ENCODE measurements around the gene ATG7.
A peak's percentile ranks its signal among the peaks of the same experiment; 100 is the strongest.
"Not testable (repeated sequence)": the region's sequence is repeated elsewhere in the genome, so short reads cannot be mapped to it uniquely, and the experiment has no call there.

Gene ATG7

DNA sequence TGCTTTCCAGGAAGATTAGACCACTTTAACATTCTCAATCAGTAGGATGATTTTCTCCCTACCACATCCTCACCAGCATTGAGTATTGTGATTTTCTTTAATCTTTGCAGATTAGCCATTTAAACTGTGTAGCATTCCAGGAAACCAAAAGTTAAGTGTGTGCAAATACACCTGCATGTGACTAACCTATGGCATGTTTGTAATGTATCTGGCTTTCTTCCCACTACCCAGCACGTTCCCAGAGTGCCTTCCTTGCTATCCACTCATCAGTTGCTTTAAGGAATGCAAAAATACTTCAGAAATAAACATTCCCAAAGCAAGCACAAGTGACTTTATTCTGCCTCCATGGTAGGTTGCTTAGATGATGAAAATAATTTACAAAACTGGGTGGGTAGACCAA is 74.2 kb downstream of the ATG7 start:
- no peak overlapping the region for H3K4me2 ChIP-seq (ENCODE audit: insufficient read depth, low read length, poor library complexity, severe bottlenecking)

DNA sequence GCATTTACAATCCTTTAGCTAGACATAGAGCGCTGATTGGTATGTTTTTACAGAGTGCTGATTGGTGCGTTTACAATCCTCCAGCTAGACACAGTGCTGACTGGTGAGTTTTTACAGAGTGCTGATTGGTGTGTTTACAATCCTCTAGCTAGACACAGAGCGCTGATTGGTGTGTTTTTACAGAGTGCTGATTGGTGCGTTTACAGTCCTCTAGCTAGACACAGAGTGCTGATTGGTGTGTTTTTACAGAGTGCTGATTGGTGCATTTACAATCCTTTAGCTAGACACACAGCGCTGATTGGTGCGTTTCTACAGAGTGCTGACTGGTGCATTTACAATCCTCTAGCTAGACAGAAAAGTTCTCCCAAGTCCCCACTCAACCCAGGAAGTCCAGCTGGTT is 76.7 kb downstream of the ATG7 start:
- not testable (repeated sequence) for H2BK12ac ChIP-seq (ENCODE audit: low read length); DNase-seq (ENCODE audit: low spot score); H4K91ac ChIP-seq (ENCODE audit: low read depth, low read length, poor library complexity); H3K4me2 ChIP-seq (ENCODE audit: insufficient read depth, low read length, poor library complexity, severe bottlenecking); H2AK5ac ChIP-seq (ENCODE audit: low read depth, low read length); H3K27ac ChIP-seq (replicated peaks; ENCODE audit: low read length); H3K79me1 ChIP-seq (ENCODE audit: low read depth, low read length); H3K4me1 ChIP-seq (ENCODE audit: control insufficient read depth in 2 of 2, insufficient read depth in 1 of 2, low read depth in 1 of 2, low read length in 2 of 2); H4K8ac ChIP-seq (ENCODE audit: low read depth, low read length); H3K4ac ChIP-seq (ENCODE audit: low read length); H2BK15ac ChIP-seq (ENCODE audit: low read length); H3K4me3 ChIP-seq (ENCODE audit: low read length in 2 of 2); H2AFZ ChIP-seq (ENCODE audit: low read length); H3K18ac ChIP-seq (ENCODE audit: low read length); H3K9ac ChIP-seq (ENCODE audit: low read depth, low read length, poor library complexity); H2BK120ac ChIP-seq (ENCODE audit: low read depth, low read length); H2BK5ac ChIP-seq (ENCODE audit: low read length); H3K27me3 ChIP-seq (ENCODE audit: control insufficient read depth in 3 of 3, insufficient read depth in 3 of 3, low read depth in 1 of 3, low read length in 3 of 3); H3K14ac ChIP-seq (ENCODE audit: low read length); H3K23ac ChIP-seq (ENCODE audit: low read depth, low read length, poor library complexity)
- Histone ChIP-seq H3K36me3 (replicated peaks in 1 of 2; ENCODE audit: control insufficient read depth in 2 of 2, insufficient read depth in 2 of 2, low read length in 2 of 2) (peaks cover 0 to 24% of the 10 kb centered on the region in 2 donors), H3K9me3 (replicated peaks in 1 of 2; ENCODE audit: control insufficient read depth in 2 of 2, insufficient read depth in 1 of 2, low read depth in 1 of 2, low read length in 2 of 2) (peaks cover 0 to 13% of the 10 kb centered on the region in 2 donors)
- WGBS, 2 donors (ENCODE audit: extremely low coverage in 2 of 2, insufficient read length in 2 of 2, insufficient replicate concordance in 1 of 2): no CpG with 5 or more reads among the region's 6 CpGs

More for the DNA sequence above, 74.2 kb downstream of the ATG7 start:
- H3K14ac ChIP-seq (ENCODE audit: low read length): no peak overlapping the region
- H3K9ac ChIP-seq (ENCODE audit: low read depth, low read length, poor library complexity): no peak overlapping the region
- no peak overlapping the region for H3K4me3 ChIP-seq (ENCODE audit: low read length in 2 of 2)
- peaks cover 0 to 31% of the 10 kb centered on the region in 2 donors for H3K36me3 ChIP-seq (replicated peaks in 1 of 2; ENCODE audit: control insufficient read depth in 2 of 2, insufficient read depth in 2 of 2, low read length in 2 of 2)
- no peak overlapping the region for H2BK5ac ChIP-seq (ENCODE audit: low read length)
- no peak overlapping the region for H3K27ac ChIP-seq (replicated peaks; ENCODE audit: low read length)
- H4K91ac ChIP-seq (ENCODE audit: low read depth, low read length, poor library complexity): no peak overlapping the region
- no peak overlapping the region for H2AFZ ChIP-seq (ENCODE audit: low read length)
- peaks cover 0 to 10% of the 10 kb centered on the region in 2 donors for H3K9me3 ChIP-seq (replicated peaks in 1 of 2; ENCODE audit: control insufficient read depth in 2 of 2, insufficient read depth in 1 of 2, low read depth in 1 of 2, low read length in 2 of 2)
- no CpG with 5 or more reads among the region's 1 CpG for WGBS, 2 donors (ENCODE audit: extremely low coverage in 2 of 2, insufficient read length in 2 of 2, insufficient replicate concordance in 1 of 2)
- no peak overlapping the region for H2AK5ac ChIP-seq (ENCODE audit: low read depth, low read length)
- H3K23ac ChIP-seq (ENCODE audit: low read depth, low read length, poor library complexity): no peak overlapping the region
- no peak overlapping the region for H2BK120ac ChIP-seq (ENCODE audit: low read depth, low read length)
- H2BK12ac ChIP-seq (ENCODE audit: low read length): no peak overlapping the region
- no peaks in the 10 kb centered on the region for H3K79me1 ChIP-seq (ENCODE audit: low read depth, low read length)
- no peak overlapping the region for H3K18ac ChIP-seq (ENCODE audit: low read length)
- DNase-seq (ENCODE audit: low spot score): no peak
- H4K8ac ChIP-seq (ENCODE audit: low read depth, low read length): no peak overlapping the region
- no peak overlapping the region for H3K4ac ChIP-seq (ENCODE audit: low read length)
- no peaks in the 10 kb centered on the region for H3K4me1 ChIP-seq (ENCODE audit: control insufficient read depth in 2 of 2, insufficient read depth in 1 of 2, low read depth in 1 of 2, low read length in 2 of 2)
- H3K27me3 ChIP-seq (ENCODE audit: control insufficient read depth in 3 of 3, insufficient read depth in 3 of 3, low read depth in 1 of 3, low read length in 3 of 3): no peaks in the 10 kb centered on the region
- no peak overlapping the region for H2BK15ac ChIP-seq (ENCODE audit: low read length)

DNA sequence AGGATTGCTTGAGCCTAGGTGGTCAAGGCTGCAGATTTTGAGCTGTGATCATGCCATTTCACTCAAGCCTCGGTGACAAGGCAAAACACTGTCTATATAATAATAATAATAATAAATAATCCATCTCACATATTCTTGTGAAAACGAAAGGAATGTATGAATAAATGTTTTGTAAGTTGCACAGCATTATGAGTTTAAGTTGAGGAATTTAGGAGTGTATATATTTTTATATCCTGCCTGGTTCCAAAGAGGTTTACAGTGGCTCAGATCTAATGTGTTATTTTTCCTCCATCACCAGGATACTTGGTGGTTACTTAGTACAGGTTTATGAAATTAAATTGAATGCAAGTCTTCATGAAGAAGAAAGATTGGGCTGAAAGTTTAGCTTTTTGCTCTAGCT is 77.2 kb downstream of the ATG7 start:
- Histone ChIP-seq H3K79me1 (ENCODE audit: low read depth, low read length) (no peaks in the 10 kb centered on the region), H3K27ac (replicated peaks; ENCODE audit: low read length) (no peak overlapping the region), H3K4ac (ENCODE audit: low read length) (no peak overlapping the region), H4K91ac (ENCODE audit: low read depth, low read length, poor library complexity) (no peak overlapping the region), H2AK5ac (ENCODE audit: low read depth, low read length) (no peak overlapping the region), H3K27me3 (ENCODE audit: control insufficient read depth in 3 of 3, insufficient read depth in 3 of 3, low read depth in 1 of 3, low read length in 3 of 3) (no peaks in the 10 kb centered on the region), H2AFZ (ENCODE audit: low read length) (no peak overlapping the region), H3K4me3 (ENCODE audit: low read length in 2 of 2) (no peak overlapping the region), H2BK5ac (ENCODE audit: low read length) (no peak overlapping the region), H3K18ac (ENCODE audit: low read length) (no peak overlapping the region), H3K4me1 (ENCODE audit: control insufficient read depth in 2 of 2, insufficient read depth in 1 of 2, low read depth in 1 of 2, low read length in 2 of 2) (no peaks in the 10 kb centered on the region), H2BK120ac (ENCODE audit: low read depth, low read length) (no peak overlapping the region), H3K4me2 (ENCODE audit: insufficient read depth, low read length, poor library complexity, severe bottlenecking) (no peak overlapping the region), H4K8ac (ENCODE audit: low read depth, low read length) (no peak overlapping the region), H2BK15ac (ENCODE audit: low read length) (no peak overlapping the region), H2BK12ac (ENCODE audit: low read length) (no peak overlapping the region), H3K9me3 (replicated peaks in 1 of 2; ENCODE audit: control insufficient read depth in 2 of 2, insufficient read depth in 1 of 2, low read depth in 1 of 2, low read length in 2 of 2) (peaks cover 0 to 13% of the 10 kb centered on the region in 2 donors), H3K14ac (ENCODE audit: low read length) (no peak overlapping the region), H3K23ac (ENCODE audit: low read depth, low read length, poor library complexity) (no peak overlapping the region), H3K36me3 (replicated peaks in 1 of 2; ENCODE audit: control insufficient read depth in 2 of 2, insufficient read depth in 2 of 2, low read length in 2 of 2) (peaks cover 0 to 24% of the 10 kb centered on the region in 2 donors), H3K9ac (ENCODE audit: low read depth, low read length, poor library complexity) (no peak overlapping the region)
- no peak for DNase-seq (ENCODE audit: low spot score)
- 100% methylated on average over 1 of the region's 2 CpGs; no CpG with 5 or more reads in 1 of the 2 donors for WGBS, 2 donors (ENCODE audit: extremely low coverage in 2 of 2, insufficient read length in 2 of 2, insufficient replicate concordance in 1 of 2)

DNA sequence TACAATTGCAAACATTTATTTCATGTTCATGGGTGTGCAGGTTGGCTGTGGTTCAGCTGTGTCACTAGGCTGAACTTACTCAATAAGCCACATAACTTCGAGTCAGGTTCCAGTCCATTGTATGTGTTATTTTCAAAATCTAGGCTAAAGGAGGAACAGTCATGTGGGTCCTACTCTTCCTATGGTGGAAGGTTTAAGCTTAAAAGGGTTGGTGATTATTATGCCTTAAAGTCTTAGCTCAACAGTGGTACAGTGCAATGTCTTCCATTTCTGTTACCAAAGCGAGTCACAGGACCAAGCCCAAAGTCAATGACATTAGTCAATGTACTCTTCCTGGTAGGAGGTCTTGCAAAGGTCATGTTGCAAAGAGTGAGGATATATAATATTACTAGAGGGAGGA is 78.2 kb downstream of the ATG7 start:
- Histone ChIP-seq H2BK120ac (ENCODE audit: low read depth, low read length) (no peak overlapping the region), H3K14ac (ENCODE audit: low read length) (no peak overlapping the region), H4K8ac (ENCODE audit: low read depth, low read length) (no peak overlapping the region), H3K27me3 (ENCODE audit: control insufficient read depth in 3 of 3, insufficient read depth in 3 of 3, low read depth in 1 of 3, low read length in 3 of 3) (no peaks in the 10 kb centered on the region), H3K4me1 (ENCODE audit: control insufficient read depth in 2 of 2, insufficient read depth in 1 of 2, low read depth in 1 of 2, low read length in 2 of 2) (no peaks in the 10 kb centered on the region), H3K79me1 (ENCODE audit: low read depth, low read length) (no peaks in the 10 kb centered on the region), H2AFZ (ENCODE audit: low read length) (no peak overlapping the region), H3K27ac (replicated peaks; ENCODE audit: low read length) (no peak overlapping the region), H3K9ac (ENCODE audit: low read depth, low read length, poor library complexity) (peak overlapping the region; percentile 2), H3K9me3 (replicated peaks in 1 of 2; ENCODE audit: control insufficient read depth in 2 of 2, insufficient read depth in 1 of 2, low read depth in 1 of 2, low read length in 2 of 2) (peaks cover 0 to 10% of the 10 kb centered on the region in 2 donors), H2BK15ac (ENCODE audit: low read length) (no peak overlapping the region), H3K4me2 (ENCODE audit: insufficient read depth, low read length, poor library complexity, severe bottlenecking) (no peak overlapping the region), H3K23ac (ENCODE audit: low read depth, low read length, poor library complexity) (no peak overlapping the region), H4K91ac (ENCODE audit: low read depth, low read length, poor library complexity) (no peak overlapping the region), H2BK5ac (ENCODE audit: low read length) (no peak overlapping the region), H3K4me3 (ENCODE audit: low read length in 2 of 2) (no peak overlapping the region), H2BK12ac (ENCODE audit: low read length) (no peak overlapping the region), H3K18ac (ENCODE audit: low read length) (no peak overlapping the region), H2AK5ac (ENCODE audit: low read depth, low read length) (no peak overlapping the region), H3K36me3 (replicated peaks in 1 of 2; ENCODE audit: control insufficient read depth in 2 of 2, insufficient read depth in 2 of 2, low read length in 2 of 2) (peaks cover 0 to 24% of the 10 kb centered on the region in 2 donors), H3K4ac (ENCODE audit: low read length) (no peak overlapping the region)
- WGBS, 2 donors (ENCODE audit: extremely low coverage in 2 of 2, insufficient read length in 2 of 2, insufficient replicate concordance in 1 of 2): no CpG with 5 or more reads among the region's 2 CpGs
- no peak for DNase-seq (ENCODE audit: low spot score)
